K562 (cell line): Measurements from ENCODE around the gene IMPDH2. TPM values are rescaled to one million over a fixed set of nuclear protein-coding genes. Genes with fewer than 3 reads are reported as not detected.

Experiments
- ADNP ChIP-seq: fragments of 200-800 bp; sonication (Bioruptor generic); IDR thresholded peaks from 2 replicates; pipeline ENCODE4 v1.6.1; 2016; ENCODE audit warnings: missing genetic modification characterization, missing compliant biosample characterization
- CGGBP1 ChIP-seq: fragments of 250-450 bp; sonication (Bioruptor Pico); IDR thresholded peaks from 2 replicates; pipeline ENCODE4 v1.9.0; 2021; ENCODE audit warnings: mild to moderate bottlenecking
- CREB1 ChIP-seq, 2 experiments: sonication (generic) in 1 of 2; formaldehyde crosslinking in 1 of 2; IDR thresholded peaks; 2 replicates each; pipeline versions ENCODE4 v1.6.1 to v1.8.0; 2012 to 2022; ENCODE audit warnings: inconsistent platforms in 1 of 2, mild to moderate bottlenecking in 1 of 2, missing genetic modification reagents in 1 of 2, moderate library complexity in 1 of 2
- GATAD2A ChIP-seq: fragments of 450-650 bp; IDR thresholded peaks from 2 replicates; pipeline ENCODE4 v1.6.1; 2017
- HNRNPUL1 ChIP-seq: fragments of 200-400 bp; formaldehyde crosslinking; IDR thresholded peaks from 2 replicates; pipeline ENCODE4 v1.6.1; 2017; ENCODE audit warnings: low read length
- KAT8 ChIP-seq: fragments of 450-650 bp; IDR thresholded peaks from 2 replicates; pipeline ENCODE4 v1.6.1; 2016; ENCODE audit warnings: low read depth, mild to moderate bottlenecking
- MBD2 ChIP-seq: sonication (generic); IDR thresholded peaks from 2 replicates; pipeline ENCODE4 v1.6.1; 2016; ENCODE audit warnings: low read depth, borderline replicate concordance
- MLLT1 ChIP-seq, 2 experiments: fragments of 450-650 bp; IDR thresholded peaks; 2 replicates each; pipeline ENCODE4 v1.6.1; 2016
- PHB2 ChIP-seq: fragments of 450-650 bp; IDR thresholded peaks from 2 replicates; pipeline ENCODE4 v1.6.1; 2017; ENCODE audit warnings: low read depth
- RBM17 ChIP-seq: fragments of 200-400 bp; formaldehyde crosslinking; IDR thresholded peaks from 2 replicates; pipeline ENCODE4 v1.6.1; 2017; ENCODE audit warnings: low read depth, mild to moderate bottlenecking, low read length, borderline replicate concordance
- RFX1 ChIP-seq: fragments of 450-650 bp; IDR thresholded peaks from 2 replicates; pipeline ENCODE4 v1.6.1; 2016; ENCODE audit warnings: mild to moderate bottlenecking, moderate library complexity
- SIRT6 ChIP-seq: IDR thresholded peaks from one replicate; pipeline ENCODE4 v1.6.1; 2012; ENCODE audit warnings: low read depth, mild to moderate bottlenecking, control low read depth, inconsistent platforms, low read length, moderate library complexity
- SNIP1 ChIP-seq: fragments of 450-650 bp; IDR thresholded peaks from 2 replicates; pipeline ENCODE4 v1.7.1; 2017; ENCODE audit warnings: low read depth, mild to moderate bottlenecking
- SREBF2 ChIP-seq: sonication (generic); formaldehyde crosslinking; IDR thresholded peaks from 2 replicates; pipeline ENCODE4 v1.4.0; 2020; ENCODE audit warnings: mild to moderate bottlenecking, missing genetic modification reagents
- TAF9B ChIP-seq: fragments of 450-650 bp; IDR thresholded peaks from 2 replicates; pipeline ENCODE4 v1.6.1; 2018; ENCODE audit warnings: mild to moderate bottlenecking; ENCODE audit not compliant: partially characterized antibody
- TRIM24 ChIP-seq, 2 experiments: fragments of 450-650 bp; IDR thresholded peaks; 2 replicates each; pipeline ENCODE4 v1.6.1; 2016
- WHSC1 ChIP-seq: IDR thresholded peaks from one replicate; pipeline ENCODE4 v1.6.1; 2012; ENCODE audit warnings: low read length, control low read depth, inconsistent platforms
- ZEB2 ChIP-seq: fragments of 450-650 bp; IDR thresholded peaks from 2 replicates; pipeline ENCODE4 v1.6.1; 2016
- ZNF134 ChIP-seq: fragments of 250-450 bp; sonication (Bioruptor Pico); conservative IDR thresholded peaks from 2 replicates; pipeline ENCODE4 v1.4.0; 2020
- ZNF239 ChIP-seq: fragments of 250-450 bp; sonication (Bioruptor Pico); IDR thresholded peaks from 2 replicates; pipeline ENCODE4 v1.4.0; 2020; ENCODE audit warnings: mild to moderate bottlenecking
- ZNF740 ChIP-seq, 3 experiments: fragments of 200-800 bp in 1 of 3; sonication (Bioruptor generic) in 1 of 3; sonication (generic) in 1 of 3; formaldehyde crosslinking in 1 of 3; IDR thresholded peaks; 2 replicates each; pipeline versions ENCODE4 v1.6.1 to v1.8.0; 2016 to 2022; ENCODE audit warnings: mild to moderate bottlenecking in 2 of 3, missing compliant biosample characterization in 2 of 3, missing genetic modification characterization in 2 of 3, missing genetic modification reagents in 1 of 3
- ZNF79 ChIP-seq: fragments of 250-450 bp; sonication (Bioruptor Pico); IDR thresholded peaks from 2 replicates; pipeline ENCODE4 v1.4.0; 2020; ENCODE audit warnings: low read depth, mild to moderate bottlenecking, moderate library complexity
- polyA plus RNA-seq, 8 experiments: library from polyadenylated mRNA; depleted of rRNA in 4 of 8; stranded (reverse) in 5 of 8; unstranded in 3 of 8; fragments of >200 nt; fragmentation: Nextera tagmentation in 2 of 8; fragmentation: Illumina TruSeq in 1 of 8; extraction: Ambion mirVana in 2 of 8; extraction: Trizol in 1 of 8; gene quantifications; 2 replicates each; pipeline versions ENCODE4 v1.2.1 to v1.2.3, GENCODE V29; 2011 to 2014; ENCODE audit warnings: inconsistent platforms in 1 of 8, missing spikeins in 1 of 8
- total RNA-seq, 7 experiments: library from RNA; depleted of rRNA in 6 of 7; stranded (reverse); fragments of >200 nt in 6 of 7; fragmentation: Illumina TruSeq in 2 of 7; extraction: Trizol in 2 of 7; gene quantifications; 2 replicates each; pipeline versions ENCODE4 v1.2.1 to v1.2.3, GENCODE V29; 2011 to 2021; ENCODE audit warnings: low replicate concordance in 1 of 7

The IMPDH2 gene
- total and polyA plus RNA-seq, 9 of the 15 experiments (the other 6 are each of a cell fraction or from before 2014, with no cell fraction given), result 318 to 507 (median 366) TPM

- TF ChIP-seq ZNF740 (CRISPR knock-in tag; IDR thresholded peaks at IDR 0.05) (no peak), ZNF740 (tag; IDR thresholded peaks at IDR 0.05) (no peak), KAT8 (no peak), MBD2 (peak; percentile 86; the same call in 1 of the 2 replicates), RBM17 (no peak), CGGBP1 (CRISPR knock-in tag) (0 out of 2 replicates have a peak, but pooled peaks have one; percentile 32), ADNP (no peak), ZEB2 (peak; percentile 80), MLLT1 (IDR thresholded peaks at IDR 0.05) (peak; percentile 51 to 82; a peak in 3 of 4 replicates), HNRNPUL1 (no peak), SNIP1 (no peak), GATAD2A (no peak), TAF9B (peak; percentile 79), ZNF134 (no peak), CREB1 (IDR thresholded peaks at IDR 0.05) (peak; percentile 92), CREB1 (CRISPR knock-in tag; IDR thresholded peaks at IDR 0.05) (peak; percentile 68), SIRT6 (no peak), PHB2 (no peak), ZNF239 (CRISPR knock-in tag) (no peak), TRIM24 (IDR thresholded peaks at IDR 0.05) (no peak), ZNF79 (CRISPR knock-in tag) (no peak), RFX1 (no peak), WHSC1 (no peak), SREBF2 (CRISPR knock-in tag) (no peak)
Observed at GRCh38 chr3:49021213-49021812, 7.9 kb downstream of the IMPDH2 start (continued).
